Endodermal cell (in vitro differentiated cells): Measurements from ENCODE around the gene NUB1. TPM values are rescaled to one million over a fixed set of nuclear protein-coding genes. Genes with fewer than 3 reads are reported as not detected.

ENCODE experiments used
- DNase-seq: peaks from one replicate; pipeline ENCODE4 v3.0.0-alpha.2; 2017
- H3K27ac ChIP-seq: 2 replicates; pipeline ENCODE4 v1.5.1; 2013; ENCODE audit warnings: mild to moderate bottlenecking, low read depth, low read length, moderate library complexity
- H3K27me3 ChIP-seq: 2 replicates; pipeline ENCODE4 v1.6.1; 2013; ENCODE audit warnings: mild to moderate bottlenecking, low read length, moderate library complexity; ENCODE audit not compliant: insufficient read depth, control insufficient read depth, poor library complexity, severe bottlenecking
- H3K36me3 ChIP-seq: 2 replicates; pipeline ENCODE4 v1.7.0; 2013; ENCODE audit warnings: mild to moderate bottlenecking, low read length, moderate library complexity; ENCODE audit not compliant: control insufficient read depth, insufficient read depth
- H3K4me1 ChIP-seq: one replicate; pipeline ENCODE4 v1.7.0; 2013; ENCODE audit warnings: low read length; ENCODE audit not compliant: control insufficient read depth, insufficient read depth
- H3K4me3 ChIP-seq: 2 replicates; pipeline ENCODE4 v1.5.1; 2013; ENCODE audit warnings: mild to moderate bottlenecking, low read length, moderate library complexity
- H3K9ac ChIP-seq: 2 replicates; pipeline ENCODE4 v1.6.1; 2013; ENCODE audit warnings: mild to moderate bottlenecking, low read length, moderate library complexity; ENCODE audit not compliant: poor library complexity, severe bottlenecking; ENCODE audit errors: extremely low read depth
- H3K9me3 ChIP-seq: 2 replicates; pipeline ENCODE4 v1.6.1; 2013; ENCODE audit warnings: mild to moderate bottlenecking, low read length, moderate library complexity; ENCODE audit not compliant: control insufficient read depth
- H3K27ac Mint-ChIP-seq: 2 replicates; pipeline ENCODE4 v1.8.0; 2020; ENCODE audit warnings: mixed read lengths
- H3K27me3 Mint-ChIP-seq: 2 replicates; pipeline ENCODE4 v1.8.0; 2021; ENCODE audit warnings: mild to moderate bottlenecking, mixed read lengths; ENCODE audit not compliant: insufficient read depth
- H3K36me3 Mint-ChIP-seq: 2 replicates; pipeline ENCODE4 v1.8.0; 2020; ENCODE audit warnings: low read depth, mixed read lengths
- H3K4me1 Mint-ChIP-seq: 2 replicates; pipeline ENCODE4 v1.8.0; 2020; ENCODE audit warnings: mixed read lengths
- H3K4me3 Mint-ChIP-seq: 2 replicates; pipeline ENCODE4 v1.8.0; 2020; ENCODE audit warnings: mild to moderate bottlenecking, moderate library complexity, mixed read lengths
- H3K9me3 Mint-ChIP-seq: 2 replicates; pipeline ENCODE4 v1.8.0; 2020; ENCODE audit warnings: mild to moderate bottlenecking, mixed read lengths
- WGBS, 2 experiments: methylation state at CpG; one replicate each; pipeline versions ENCODE4 v1.1.5 to v1.1.7; 2013; ENCODE audit warnings: missing lambda C conversion rate in 2 of 2, mixed read lengths in 1 of 2; ENCODE audit not compliant: insufficient coverage in 1 of 2, insufficient read length in 1 of 2; 5-methylcytosine and 5-hydroxymethylcytosine counted together
- total RNA-seq, 2 donors: library from RNA; stranded (reverse); fragmentation: NEBNext Ultra II Directional in 1 of 2; extraction: Animal tissue kit (Norgen Biotek cat#: 25700) in 1 of 2; gene quantifications; 2 replicates in 1 of 2; 3 replicates in 1 of 2; pipeline ENCODE4 v1.2.1, GENCODE V29; 2021
- TF ChIP-seq, protein P1 (sequence below): fragments of 200-600 bp; sonication (generic); conservative IDR thresholded peaks from 2 replicates; pipeline ENCODE4 v1.5.0; 2021; ENCODE audit warnings: antibody characterized with exemption, mild to moderate bottlenecking

NUB1 gene
- total RNA-seq, 2 donors from 2014 or later: 50.2 to 64.7 TPM

DNA sequence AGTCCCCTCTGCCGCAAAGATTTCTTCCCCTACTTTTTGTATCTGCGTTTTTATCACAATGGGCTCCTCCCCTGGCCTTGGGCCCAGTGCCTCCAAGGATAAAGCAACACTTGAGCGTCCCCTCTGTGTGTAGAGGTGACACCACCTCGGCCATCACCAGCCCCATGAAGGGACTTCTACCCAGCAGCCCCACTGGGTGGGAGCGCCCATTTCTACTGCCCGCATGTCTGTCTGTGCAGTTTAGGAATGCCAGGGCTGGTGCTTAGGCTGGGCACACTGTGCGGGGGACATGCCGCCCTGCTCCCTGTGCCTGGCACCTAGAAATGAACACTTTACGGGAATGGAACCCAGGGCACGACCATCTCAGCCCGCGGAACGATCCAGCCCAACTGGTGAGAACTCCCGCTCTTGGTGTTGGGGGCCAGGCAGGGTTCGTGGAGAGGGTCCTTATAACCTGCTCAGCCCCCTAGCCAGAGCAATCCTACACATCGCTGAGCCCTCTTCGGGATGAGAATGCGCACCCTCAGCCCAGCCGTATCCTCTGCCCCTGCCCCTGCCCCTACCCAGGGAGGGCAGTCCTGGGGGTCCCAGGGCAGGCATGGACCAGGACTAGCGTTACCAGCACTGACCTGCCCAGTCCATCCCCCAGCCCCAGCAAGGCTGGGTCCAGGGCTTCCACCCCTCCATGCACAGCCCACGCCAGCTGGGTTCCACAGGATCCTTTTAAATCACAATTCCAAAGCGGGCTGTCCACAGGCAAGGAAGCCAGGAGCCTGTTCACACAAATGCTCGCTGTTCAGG lies 85.5 kb downstream of the NUB1 start:
- WGBS, 2 experiments: 94 to 95% methylated on average over 13 to 23 of the region's 23 CpGs
- no peak overlapping the region for H3K9ac ChIP-seq
- H3K27me3 ChIP-seq: no peaks in the 10 kb centered on the region
- H3K4me1 Mint-ChIP-seq: peaks cover 68% of the 10 kb centered on the region
- no peak for DNase-seq
- H3K4me3 Mint-ChIP-seq: no peak overlapping the region
- peak overlapping the region; percentile 2 for H3K27ac Mint-ChIP-seq
- H3K4me1 ChIP-seq: peaks cover 31% of the 10 kb centered on the region
- H3K36me3 Mint-ChIP-seq: peaks cover under 1% of the 10 kb centered on the region
- no peak overlapping the region for H3K4me3 ChIP-seq
- H3K27me3 Mint-ChIP-seq: peaks cover 1% of the 10 kb centered on the region
- H3K36me3 ChIP-seq: no peaks in the 10 kb centered on the region
- peaks cover 4% of the 10 kb centered on the region for H3K9me3 ChIP-seq
- peaks cover 3% of the 10 kb centered on the region for H3K9me3 Mint-ChIP-seq
- H3K27ac ChIP-seq: no peak overlapping the region
- TF ChIP-seq, protein P1, sequence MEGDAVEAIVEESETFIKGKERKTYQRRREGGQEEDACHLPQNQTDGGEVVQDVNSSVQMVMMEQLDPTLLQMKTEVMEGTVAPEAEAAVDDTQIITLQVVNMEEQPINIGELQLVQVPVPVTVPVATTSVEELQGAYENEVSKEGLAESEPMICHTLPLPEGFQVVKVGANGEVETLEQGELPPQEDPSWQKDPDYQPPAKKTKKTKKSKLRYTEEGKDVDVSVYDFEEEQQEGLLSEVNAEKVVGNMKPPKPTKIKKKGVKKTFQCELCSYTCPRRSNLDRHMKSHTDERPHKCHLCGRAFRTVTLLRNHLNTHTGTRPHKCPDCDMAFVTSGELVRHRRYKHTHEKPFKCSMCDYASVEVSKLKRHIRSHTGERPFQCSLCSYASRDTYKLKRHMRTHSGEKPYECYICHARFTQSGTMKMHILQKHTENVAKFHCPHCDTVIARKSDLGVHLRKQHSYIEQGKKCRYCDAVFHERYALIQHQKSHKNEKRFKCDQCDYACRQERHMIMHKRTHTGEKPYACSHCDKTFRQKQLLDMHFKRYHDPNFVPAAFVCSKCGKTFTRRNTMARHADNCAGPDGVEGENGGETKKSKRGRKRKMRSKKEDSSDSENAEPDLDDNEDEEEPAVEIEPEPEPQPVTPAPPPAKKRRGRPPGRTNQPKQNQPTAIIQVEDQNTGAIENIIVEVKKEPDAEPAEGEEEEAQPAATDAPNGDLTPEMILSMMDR: no peak

DNA sequence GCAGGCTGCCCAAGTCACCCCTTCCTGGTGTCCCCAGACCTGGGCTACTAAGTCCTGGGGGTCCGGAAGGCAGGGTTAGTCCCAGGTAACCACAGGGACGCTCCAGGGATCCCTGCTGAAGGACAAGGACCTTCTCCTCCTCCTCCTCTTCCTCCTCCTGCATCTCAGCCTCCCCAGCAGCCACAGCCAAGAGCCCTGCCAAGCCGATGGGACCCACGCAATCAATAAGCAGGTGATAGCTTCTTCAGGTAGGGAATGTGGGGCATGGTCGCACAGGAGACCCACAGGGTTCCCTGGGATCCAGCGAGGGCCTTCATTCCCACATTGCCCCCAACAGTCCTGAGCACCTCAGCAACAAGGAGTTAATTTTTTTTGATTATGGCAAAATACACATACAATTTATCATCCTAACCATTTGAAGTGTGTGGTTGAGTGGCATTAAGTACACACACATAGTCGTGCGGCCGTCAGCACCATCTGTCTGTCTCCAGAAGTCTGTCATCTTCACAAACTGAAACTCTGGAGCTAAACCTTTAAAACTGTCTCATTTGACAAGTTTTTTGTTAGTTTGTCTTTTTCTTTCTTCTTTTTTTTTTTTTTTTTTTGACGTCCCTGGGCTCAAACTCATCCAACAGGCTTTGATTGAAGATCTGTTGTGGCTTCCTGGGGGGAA lies 86.2 kb downstream of the NUB1 start:
- no peak for DNase-seq
- Mint-ChIP-seq H3K36me3 (no peaks in the 10 kb centered on the region), H3K27me3 (no peaks in the 10 kb centered on the region), H3K4me1 (peaks cover 61% of the 10 kb centered on the region), H3K4me3 (peak overlapping the region; percentile 30), H3K27ac (peak overlapping the region; percentile 90), H3K9me3 (no peaks in the 10 kb centered on the region)
- no peak overlapping the region for H3K27ac ChIP-seq
- H3K4me3 ChIP-seq: no peak overlapping the region
- WGBS, 2 experiments: 89 to 90% methylated on average over 5 to 10 of the region's 10 CpGs
- H3K27me3 ChIP-seq: no peaks in the 10 kb centered on the region
- no peaks in the 10 kb centered on the region for H3K36me3 ChIP-seq
- no peaks in the 10 kb centered on the region for H3K9me3 ChIP-seq
- no peak overlapping the region for H3K9ac ChIP-seq
- TF ChIP-seq, protein P1: no peak
- peaks cover 25% of the 10 kb centered on the region for H3K4me1 ChIP-seq

Other genes with a start within 250 kb of the NUB1 start
- gene GBX1, start 174.1 kb upstream of the NUB1 start, total RNA-seq: not detected
- gene ASB10, start 154.6 kb upstream of the NUB1 start, total RNA-seq: not detected
- gene H2BK1, start 131.3 kb upstream of the NUB1 start, total RNA-seq: not detected
- gene ABCF2, start 114.6 kb upstream of the NUB1 start, total RNA-seq: 10 to 100 TPM; 43.3 to 48.9 TPM
- 10 to 100 TPM; 31.9 to 35.6 TPM for gene CHPF2, start 109.3 kb upstream of the NUB1 start, total RNA-seq
- 10 to 100 TPM; 40.0 to 43.5 TPM for gene SMARCD3, start 93.1 kb upstream of the NUB1 start, total RNA-seq
- gene WDR86, start 68.2 kb downstream of the NUB1 start, total RNA-seq: 10 to 100 TPM; 83.3 to 94.2 TPM
- 1 to 10 TPM; 2.3 to 4.4 TPM for gene CRYGN, start 98.3 kb downstream of the NUB1 start, total RNA-seq
- 100 to 1,000 TPM; 108 to 113 TPM for gene RHEB, start 178.1 kb downstream of the NUB1 start, total RNA-seq